ENCODE data around the gene KLK10.

DNA sequence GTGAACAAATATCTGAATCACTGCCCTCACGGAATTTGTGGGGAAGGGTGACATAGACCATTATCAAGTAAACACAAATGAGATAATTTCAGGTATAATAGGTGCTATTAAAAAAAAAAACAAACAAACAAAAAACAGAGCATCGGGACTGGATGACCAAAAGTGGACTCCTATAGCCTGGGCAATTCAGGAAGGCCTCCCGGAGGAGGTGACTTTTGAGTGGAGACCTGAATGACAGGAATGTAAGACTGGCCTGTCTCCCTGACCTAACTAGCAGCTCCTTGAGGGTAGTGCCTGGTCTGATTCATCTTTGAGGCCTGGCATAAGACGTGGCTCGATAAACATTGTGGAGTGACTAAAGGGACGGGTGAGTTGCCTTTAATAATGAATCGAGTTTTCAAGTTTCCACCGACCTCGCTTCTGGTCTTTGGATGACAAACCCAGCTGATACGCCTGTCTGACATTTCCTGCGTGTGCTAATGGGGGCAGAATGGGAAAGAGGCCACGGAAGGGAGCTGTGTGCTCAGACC is 6.8 kb downstream of the KLK10 start:
- TF ChIP-seq POLR2AphosphoS5 (IDR thresholded peaks at IDR 0.05; ENCODE audit: low read depth, low read length) (no peak), POLR2A (IDR thresholded peaks at IDR 0.05; ENCODE audit: low read depth, low read length) (no peak), TAF1 (IDR thresholded peaks at IDR 0.05; ENCODE audit: borderline replicate concordance, low read depth, low read length) (no peak)
